Endothelial cell of umbilical vein (primary cell): ENCODE measurements around the gene PRPF19. TPM values are rescaled to one million over a fixed set of nuclear protein-coding genes. Genes with fewer than 3 reads are reported as not detected.
A peak's percentile ranks its signal among the peaks of the same experiment; 100 is the strongest.

ENCODE experiments used
- BruUV-seq: library from RNA; stranded (reverse); fragments of 400-500 nt; replicated peaks from 2 replicates; lab custom pipeline; 2021; lab: Mats Ljungman, UMichigan
- CTCF ChIA-PET: fragments of 300-600, 350-600 bp; sonication (Branson Sonifier 250); formaldehyde crosslinking; loops from one replicate; lab custom pipeline; 2021; ENCODE audit warnings: antibody characterized with exemption, inconsistent platforms; lab: Charles Lee
- POLR2A ChIA-PET: fragments of 300-600, 350-600 bp; sonication (Branson Sonifier 250); formaldehyde crosslinking; loops from one replicate; lab custom pipeline; 2021; ENCODE audit warnings: antibody characterized with exemption, inconsistent platforms; lab: Charles Lee
- DNase-seq: peaks from one replicate; pipeline ENCODE4 v3.0.0-alpha.2; 2011; ENCODE audit warnings: low read depth, low spot score
- FAIRE-seq: peaks from 2 replicates; lab custom pipeline; 2011; peaks lifted over from hg19 to GRCh38; lab: Jason Lieb, UNC
- H2AFZ ChIP-seq: 2 replicates; pipeline ENCODE4 v1.6.0; 2012; ENCODE audit warnings: low read depth, low read length, control low read depth, inconsistent platforms
- H3K27ac ChIP-seq: 2 replicates; pipeline ENCODE4 v1.5.1; 2011; ENCODE audit warnings: low read depth, mild to moderate bottlenecking, control low read depth, low read length, moderate library complexity; ENCODE audit not compliant: insufficient read depth
- H3K27me3 ChIP-seq, 2 experiments: 2 replicates each; pipeline versions ENCODE4 v1.6.0 to v1.6.1; 2011; ENCODE audit warnings: low read length in 2 of 2, mixed read lengths in 1 of 2; ENCODE audit not compliant: control insufficient read depth in 2 of 2, insufficient read depth in 2 of 2
- H3K36me3 ChIP-seq, 2 experiments: 2 replicates in 1 of 2; 3 replicates in 1 of 2; pipeline ENCODE4 v1.5.1; 2011; ENCODE audit warnings: low read length in 2 of 2, mild to moderate bottlenecking in 1 of 2, moderate library complexity in 1 of 2; ENCODE audit not compliant: control insufficient read depth in 2 of 2, insufficient read depth in 2 of 2; ENCODE audit errors: extremely low read depth in 1 of 2
- H3K4me1 ChIP-seq: 3 replicates; pipeline ENCODE4 v1.5.1; 2011; ENCODE audit warnings: mild to moderate bottlenecking, low read length; ENCODE audit not compliant: control insufficient read depth, insufficient read depth; ENCODE audit errors: extremely low read depth
- H3K4me2 ChIP-seq: 2 replicates; pipeline ENCODE4 v1.6.1; 2011; ENCODE audit warnings: low read length, control low read depth, mixed read lengths; ENCODE audit not compliant: insufficient read depth
- H3K4me3 ChIP-seq, 3 experiments: fragments of 200-600 bp in 1 of 3; sonication (generic), shearing (Covaris generic) in 1 of 3; replicated peaks in 1 of 3; 2 replicates each; pipeline ENCODE4 v1.5.1; 2011 to 2016; ENCODE audit warnings: control low read depth in 3 of 3, low read length in 3 of 3, mild to moderate bottlenecking in 2 of 3, inconsistent platforms in 1 of 3, low read depth in 1 of 3, moderate library complexity in 1 of 3; ENCODE audit not compliant: insufficient read depth in 1 of 3
- H3K79me2 ChIP-seq: 2 replicates; pipeline ENCODE4 v1.6.0; 2012; ENCODE audit warnings: low read length, inconsistent platforms; ENCODE audit not compliant: control insufficient read depth, insufficient read depth
- H3K9ac ChIP-seq: replicated peaks from 2 replicates; pipeline ENCODE3; 2011; ENCODE audit warnings: low read length, control low read depth; ENCODE audit not compliant: insufficient read depth; ENCODE audit errors: extremely low read depth
- H3K9me1 ChIP-seq: replicated peaks from 3 replicates; pipeline ENCODE4 v1.6.0; 2011; ENCODE audit warnings: mild to moderate bottlenecking, low read length; ENCODE audit not compliant: control insufficient read depth, insufficient read depth; ENCODE audit errors: extremely low read depth
- H3K9me3 ChIP-seq: replicated peaks from 2 replicates; pipeline ENCODE4 v1.5.1; 2012; ENCODE audit warnings: low read length, inconsistent platforms; ENCODE audit not compliant: control insufficient read depth, insufficient read depth
- H4K20me1 ChIP-seq: replicated peaks from 2 replicates; pipeline ENCODE3; 2011; ENCODE audit warnings: mild to moderate bottlenecking, low read length; ENCODE audit not compliant: control insufficient read depth, insufficient read depth; ENCODE audit errors: extremely low read depth
- EZH2 ChIP-seq: IDR thresholded peaks from 2 replicates; pipeline ENCODE4 v1.6.1; 2012; ENCODE audit warnings: borderline replicate concordance, low read depth, mild to moderate bottlenecking, moderate library complexity, low read length, inconsistent platforms; ENCODE audit not compliant: severe bottlenecking
- FOS ChIP-seq: IDR thresholded peaks from 2 replicates; pipeline ENCODE4 v1.6.1; 2011; ENCODE audit warnings: mild to moderate bottlenecking, low read length, moderate library complexity, borderline replicate concordance; ENCODE audit not compliant: insufficient read depth
- GATA2 ChIP-seq: IDR thresholded peaks from 2 replicates; pipeline ENCODE4 v1.7.0; 2011; ENCODE audit warnings: low read depth, mild to moderate bottlenecking, moderate library complexity, mixed read lengths, low read length; ENCODE audit not compliant: insufficient read length, insufficient read depth
- JUN ChIP-seq: IDR thresholded peaks from 2 replicates; pipeline ENCODE4 v1.6.1; 2011; ENCODE audit warnings: borderline replicate concordance, low read depth; ENCODE audit not compliant: insufficient read length, insufficient read depth
- MYC ChIP-seq: IDR thresholded peaks from one replicate; pipeline ENCODE4 v1.6.1; 2011; ENCODE audit warnings: mild to moderate bottlenecking, low read depth, low read length
- POLR2A ChIP-seq: IDR thresholded peaks from 2 replicates; pipeline ENCODE4 v1.6.1; 2012; ENCODE audit warnings: low read depth, mild to moderate bottlenecking, control low read depth, low read length
- POLR2AphosphoS5 ChIP-seq: IDR thresholded peaks from 2 replicates; pipeline ENCODE4 v1.6.1; 2012; ENCODE audit warnings: low read depth, mild to moderate bottlenecking, control low read depth, low read length, moderate library complexity; ENCODE audit not compliant: insufficient read depth
- dilution Hi-C: fragments of 300-500 bp; cut with MboI; formaldehyde crosslinking; loops from one replicate; pipeline ENCODE4 v1.15.0; 2019; ENCODE audit warnings: low sequenced_read_pairs; ENCODE audit not compliant: extremely low pct_ligation_motif_present
- intact Hi-C: fragments of 100-400 bp; cut with micrococcal nuclease; formaldehyde crosslinking; loops from one replicate; pipeline ENCODE4 v1.10.0; 2022
- polyA plus RNA-seq, 4 experiments: library from polyadenylated mRNA; depleted of rRNA in 3 of 4; stranded (reverse) in 3 of 4; unstranded in 1 of 4; fragments of >200 nt; gene quantifications; 2 replicates each; pipeline versions ENCODE4 v1.2.1 to v1.2.3, GENCODE V29; 2011 to 2012; ENCODE audit warnings: missing spikeins in 1 of 4
- total RNA-seq: library from RNA; stranded (reverse); gene quantifications from 2 replicates; pipeline ENCODE4 v1.2.3, GENCODE V29; 2021
- TF ChIP-seq, protein P1 (sequence below): IDR thresholded peaks from 2 replicates; pipeline ENCODE4 v1.6.1; 2011; ENCODE audit not compliant: insufficient read depth, insufficient read length
- TF ChIP-seq, protein P2 (sequence below), 2 donors: IDR thresholded peaks; 1 replicate in 1 of 2; 2 replicates in 1 of 2; pipeline ENCODE4 v1.5.1; 2011; ENCODE audit warnings: low read length in 2 of 2, mild to moderate bottlenecking in 2 of 2, moderate library complexity in 2 of 2, control low read depth in 1 of 2, inconsistent platforms in 1 of 2, low read depth in 1 of 2; ENCODE audit not compliant: insufficient read depth in 1 of 2; ENCODE audit errors: extremely low read depth in 1 of 2

PRPF19 gene
- total and polyA plus RNA-seq, 2 donors (not counting 3 experiments of a cell fraction or from before 2014, with no cell fraction given) = 97.1 to 126 TPM

DNA sequence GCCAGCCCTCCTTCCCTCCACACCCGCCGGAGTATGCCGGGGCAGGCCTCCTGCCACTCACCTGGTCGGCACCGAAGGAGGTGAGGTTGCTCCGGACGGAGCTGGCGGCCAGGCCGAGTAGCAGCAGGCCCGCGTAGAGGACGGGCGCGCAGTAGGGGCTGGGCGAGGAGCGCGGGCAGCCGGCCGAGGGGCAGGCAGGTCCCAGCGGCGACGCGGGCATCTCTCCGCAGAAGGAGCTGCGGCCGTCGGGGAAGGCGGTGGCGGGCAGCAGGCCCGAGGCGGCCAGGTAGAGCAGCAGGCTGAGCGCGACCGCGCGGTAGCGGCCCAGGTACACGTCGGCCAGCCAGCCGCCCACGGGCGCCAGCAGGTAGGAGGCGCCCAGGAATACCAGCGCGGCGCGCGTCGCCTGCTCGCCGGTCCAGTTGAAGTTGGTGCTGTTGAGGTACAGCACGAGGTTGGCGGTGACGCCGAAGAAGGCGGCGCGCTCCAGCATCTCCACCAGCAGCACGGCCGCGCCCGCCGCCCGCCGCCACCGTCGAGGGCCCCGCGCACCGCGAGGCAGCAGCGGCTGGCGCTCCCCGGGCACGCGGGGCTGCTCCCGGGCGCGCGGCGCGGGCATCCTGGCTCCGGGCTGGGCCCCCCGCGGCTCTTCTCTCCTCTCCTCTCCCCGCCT lies 44.7 kb upstream of the PRPF19 start:
- Histone ChIP-seq H2AFZ (peak overlapping the region; percentile 97), H3K4me1 (peaks cover 10% of the 10 kb centered on the region), H3K27me3 (peaks cover 2 to 10% of the 10 kb centered on the region in 2 experiments), H3K9ac (no peak overlapping the region), H4K20me1 (no peaks in the 10 kb centered on the region), H3K9me1 (no peaks in the 10 kb centered on the region), H3K4me2 (peak overlapping the region; percentile 16), H3K36me3 (no peaks in the 10 kb centered on the region), H3K79me2 (no peaks in the 10 kb centered on the region), H3K4me3 (peak overlapping the region in 1 of 3 experiments; percentile 10), H3K27ac (no peak overlapping the region), H3K9me3 (no peaks in the 10 kb centered on the region)
- DNase-seq (no peak), FAIRE-seq (no peak)
- intact Hi-C loops = no loop called here
- BruUV-seq = no TSS peak
- TF ChIP-seq EZH2 (peak; percentile 84), GATA2 (no peak)
- TF ChIP-seq, protein P1, sequence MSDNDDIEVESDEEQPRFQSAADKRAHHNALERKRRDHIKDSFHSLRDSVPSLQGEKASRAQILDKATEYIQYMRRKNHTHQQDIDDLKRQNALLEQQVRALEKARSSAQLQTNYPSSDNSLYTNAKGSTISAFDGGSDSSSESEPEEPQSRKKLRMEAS = no peak
- CTCF ChIA-PET = no interaction called here
- POLR2A ChIA-PET = no interaction called here
- dilution Hi-C loops = no loop called here

DNA sequence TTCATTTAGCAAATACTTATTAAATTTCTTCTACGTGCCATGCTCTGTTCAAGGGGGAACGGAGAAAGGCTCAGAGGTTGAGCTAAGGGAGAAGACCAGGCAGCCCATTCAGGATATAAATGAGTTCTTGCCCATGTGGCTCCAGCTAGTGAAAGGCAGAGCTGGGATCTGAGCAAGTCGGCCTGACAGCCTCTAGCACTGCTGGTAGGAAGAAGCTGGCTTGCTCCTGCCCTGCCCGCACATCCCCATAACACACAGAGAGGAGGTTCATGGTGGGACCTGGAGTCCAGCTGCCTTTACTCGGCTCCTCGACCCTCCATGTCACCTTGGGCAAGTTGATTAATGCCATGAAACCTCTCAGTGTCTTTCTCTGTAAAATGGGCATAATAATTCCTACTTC lies 43.6 kb upstream of the PRPF19 start:
- no peak for DNase-seq
- H3K9me1 ChIP-seq = no peaks in the 10 kb centered on the region
- H3K4me2 ChIP-seq = no peak overlapping the region
- dilution Hi-C loops = no loop called here
- H3K9ac ChIP-seq = no peak overlapping the region
- no peak overlapping the region for H2AFZ ChIP-seq
- no peaks in the 10 kb centered on the region for H3K9me3 ChIP-seq
- intact Hi-C loops = no loop called here
- no peak overlapping the region for H3K27ac ChIP-seq
- H3K27me3 ChIP-seq = peaks cover 2 to 10% of the 10 kb centered on the region in 2 experiments
- no peak for TF ChIP-seq POLR2A
- TF ChIP-seq JUN = no peak
- no peak for TF ChIP-seq EZH2
- TF ChIP-seq, protein P2, sequence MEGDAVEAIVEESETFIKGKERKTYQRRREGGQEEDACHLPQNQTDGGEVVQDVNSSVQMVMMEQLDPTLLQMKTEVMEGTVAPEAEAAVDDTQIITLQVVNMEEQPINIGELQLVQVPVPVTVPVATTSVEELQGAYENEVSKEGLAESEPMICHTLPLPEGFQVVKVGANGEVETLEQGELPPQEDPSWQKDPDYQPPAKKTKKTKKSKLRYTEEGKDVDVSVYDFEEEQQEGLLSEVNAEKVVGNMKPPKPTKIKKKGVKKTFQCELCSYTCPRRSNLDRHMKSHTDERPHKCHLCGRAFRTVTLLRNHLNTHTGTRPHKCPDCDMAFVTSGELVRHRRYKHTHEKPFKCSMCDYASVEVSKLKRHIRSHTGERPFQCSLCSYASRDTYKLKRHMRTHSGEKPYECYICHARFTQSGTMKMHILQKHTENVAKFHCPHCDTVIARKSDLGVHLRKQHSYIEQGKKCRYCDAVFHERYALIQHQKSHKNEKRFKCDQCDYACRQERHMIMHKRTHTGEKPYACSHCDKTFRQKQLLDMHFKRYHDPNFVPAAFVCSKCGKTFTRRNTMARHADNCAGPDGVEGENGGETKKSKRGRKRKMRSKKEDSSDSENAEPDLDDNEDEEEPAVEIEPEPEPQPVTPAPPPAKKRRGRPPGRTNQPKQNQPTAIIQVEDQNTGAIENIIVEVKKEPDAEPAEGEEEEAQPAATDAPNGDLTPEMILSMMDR (IDR thresholded peaks at IDR 0.05; ENCODE audit: extremely low read depth in 1 of 2, insufficient read depth in 1 of 2, low read depth in 1 of 2, low read length in 2 of 2) = no peak
- no peak for TF ChIP-seq MYC
- TF ChIP-seq POLR2AphosphoS5 = no peak
- TF ChIP-seq GATA2 = no peak
- TF ChIP-seq FOS = no peak
- TF ChIP-seq, protein P1 = no peak
- no peak overlapping the region for H3K4me3 ChIP-seq
- no peaks in the 10 kb centered on the region for H3K36me3 ChIP-seq
- BruUV-seq = no TSS peak
- POLR2A ChIA-PET = no interaction called here
- H4K20me1 ChIP-seq = no peaks in the 10 kb centered on the region
- no peak for FAIRE-seq
- no peaks in the 10 kb centered on the region for H3K79me2 ChIP-seq
- H3K4me1 ChIP-seq = peaks cover 10% of the 10 kb centered on the region
- CTCF ChIA-PET = interaction anchor here (0.7 kb wide), 1 partner anchor 8 kb away, joined by 3 read pairs; no protein-coding TSS in a partner anchor
